GM23338 (cell line): ENCODE data around the gene DCP1B. TPM values are rescaled to one million over a fixed set of nuclear protein-coding genes. Genes with fewer than 3 reads are reported as not detected.

Experiments
- ATAC-seq: fragments of 200-7000 bp; cut with Tn5 transposase; 3 replicates; pipeline ENCODE4 v1.9.1; 2020
- DNase-seq: peaks from one replicate; pipeline ENCODE4 v3.0.0-alpha.2; 2015; ENCODE audit warnings: low spot score
- H2AFZ ChIP-seq: fragments of 200-600 bp; sonication (generic); 2 replicates; pipeline ENCODE4 v1.8.0; 2016; ENCODE audit warnings: antibody characterized with exemption, mild to moderate bottlenecking, moderate library complexity
- H3F3A ChIP-seq: fragments of 200-600 bp; sonication (generic); replicated peaks from 2 replicates; pipeline ENCODE4 v1.8.0; 2017; ENCODE audit warnings: antibody characterized with exemption, mixed run types, low read depth
- H3K27ac ChIP-seq: fragments of 200-600 bp; sonication (generic); 2 replicates; pipeline ENCODE4 v1.6.1; 2016; ENCODE audit warnings: low read depth
- H3K27me3 ChIP-seq: fragments of 200-600 bp; sonication (generic); 2 replicates; pipeline ENCODE4 v1.8.0; 2016; ENCODE audit warnings: mild to moderate bottlenecking, mixed run types, moderate library complexity; ENCODE audit not compliant: insufficient read depth
- H3K36me3 ChIP-seq: fragments of 200-600 bp; sonication (generic); 2 replicates; pipeline ENCODE4 v1.8.0; 2016; ENCODE audit warnings: mild to moderate bottlenecking; ENCODE audit not compliant: insufficient read depth
- H3K4me1 ChIP-seq: fragments of 200-600 bp; sonication (generic); 2 replicates; pipeline ENCODE4 v1.8.0; 2016; ENCODE audit warnings: mild to moderate bottlenecking, moderate library complexity; ENCODE audit not compliant: insufficient read depth
- H3K4me2 ChIP-seq: fragments of 200-600 bp; sonication (generic); 2 replicates; pipeline ENCODE4 v1.7.1; 2017; ENCODE audit warnings: mixed run types
- H3K4me3 ChIP-seq: fragments of 200-600 bp; sonication (generic); 2 replicates; pipeline ENCODE4 v1.6.1; 2016; ENCODE audit warnings: mixed run types
- H3K79me2 ChIP-seq: fragments of 200-600 bp; sonication (generic); replicated peaks from 2 replicates; pipeline ENCODE4 v1.8.0; 2017; ENCODE audit warnings: mild to moderate bottlenecking; ENCODE audit not compliant: insufficient read depth
- H3K9me2 ChIP-seq: fragments of 200-600 bp; sonication (generic); 2 replicates; pipeline ENCODE4 v1.8.0; 2017; ENCODE audit not compliant: insufficient read depth
- H4K20me1 ChIP-seq: fragments of 200-600 bp; sonication (generic); replicated peaks from 2 replicates; pipeline ENCODE4 v1.8.0; 2017; ENCODE audit warnings: mild to moderate bottlenecking; ENCODE audit not compliant: insufficient read depth
- H3K27ac Mint-ChIP-seq: 2 replicates; pipeline ENCODE4 v1.8.0; 2020; ENCODE audit warnings: inconsistent platforms, mild to moderate bottlenecking, moderate library complexity, mixed read lengths
- H3K27me3 Mint-ChIP-seq: 3 replicates; pipeline ENCODE4 v1.8.0; 2022; ENCODE audit warnings: low read depth, mild to moderate bottlenecking, moderate library complexity, mixed read lengths, inconsistent platforms; ENCODE audit not compliant: insufficient read depth, poor library complexity
- H3K36me3 Mint-ChIP-seq: 3 replicates; pipeline ENCODE4 v1.8.0; 2021; ENCODE audit warnings: low read depth, mild to moderate bottlenecking, inconsistent platforms, moderate library complexity, mixed read lengths
- H3K4me1 Mint-ChIP-seq: 3 replicates; pipeline ENCODE4 v1.8.0; 2020; ENCODE audit warnings: mild to moderate bottlenecking, inconsistent platforms, mixed read lengths
- H3K4me3 Mint-ChIP-seq: 3 replicates; pipeline ENCODE4 v1.8.0; 2021; ENCODE audit warnings: moderate library complexity, mild to moderate bottlenecking, inconsistent platforms, mixed read lengths
- H3K9me3 Mint-ChIP-seq: 3 replicates; pipeline ENCODE4 v1.8.0; 2020; ENCODE audit warnings: moderate library complexity, mild to moderate bottlenecking, inconsistent platforms, mixed read lengths
- CREB1 ChIP-seq: fragments of 250-450 bp; sonication (Bioruptor Pico); IDR thresholded peaks from 2 replicates; pipeline ENCODE4 v1.5.0; 2020; ENCODE audit warnings: low read depth, mild to moderate bottlenecking, moderate library complexity
- CTCF ChIP-seq, 2 experiments: fragments of 200-600 bp in 1 of 2; sonication (generic) in 1 of 2; conservative IDR thresholded peaks; 2 replicates each; pipeline versions ENCODE4 v1.5.1 to v1.6.1; 2016 to 2017; ENCODE audit warnings: antibody characterized with exemption in 2 of 2, low read depth in 2 of 2, mild to moderate bottlenecking in 2 of 2, moderate library complexity in 1 of 2
- ETS1 ChIP-seq: IDR thresholded peaks from 2 replicates; pipeline ENCODE4 v1.6.1; 2016; ENCODE audit warnings: antibody characterized with exemption
- EZH2 ChIP-seq: fragments of 200-600 bp; sonication (generic); IDR thresholded peaks from one replicate; pipeline ENCODE4 v1.8.0; 2017; ENCODE audit warnings: antibody characterized with exemption, mild to moderate bottlenecking, low read depth; ENCODE audit not compliant: unreplicated experiment
- EZH2phosphoT487 ChIP-seq: fragments of 200-600 bp; sonication (generic); IDR thresholded peaks from one replicate; pipeline ENCODE4 v1.8.1; 2018; ENCODE audit warnings: antibody characterized with exemption; ENCODE audit not compliant: unreplicated experiment
- JUNB ChIP-seq: IDR thresholded peaks from one replicate; pipeline ENCODE4 v1.6.1; 2016; ENCODE audit warnings: antibody characterized with exemption; ENCODE audit not compliant: unreplicated experiment
- NANOG ChIP-seq: IDR thresholded peaks from 2 replicates; pipeline ENCODE4 v1.6.1; 2016; ENCODE audit warnings: antibody characterized with exemption, borderline replicate concordance
- POLR2AphosphoS5 ChIP-seq: IDR thresholded peaks from 2 replicates; pipeline ENCODE4 v1.6.1; 2016; ENCODE audit warnings: antibody characterized with exemption, low read depth
- REST ChIP-seq: IDR thresholded peaks from one replicate; pipeline ENCODE4 v1.6.1; 2018; ENCODE audit warnings: antibody characterized with exemption; ENCODE audit not compliant: unreplicated experiment
- ZNF462 ChIP-seq: fragments of 250-450 bp; sonication (Bioruptor Pico); IDR thresholded peaks from 2 replicates; pipeline ENCODE4 v1.5.0; 2020; ENCODE audit warnings: mild to moderate bottlenecking, moderate library complexity
- polyA plus RNA-seq: library from polyadenylated mRNA; unstranded; fragments of >200 nt; fragmentation: Nextera tagmentation; extraction: Ambion mirVana; gene quantifications from 2 replicates; pipeline ENCODE4 v1.2.1, GENCODE V29; 2016
- total RNA-seq: library from RNA; depleted of rRNA; stranded (reverse); fragments of >200 nt; shearing (Covaris generic); gene quantifications from 2 replicates; pipeline ENCODE4 v1.2.3, GENCODE V29; 2014

The DCP1B gene
- total and polyA plus RNA-seq, 2 experiments from 2014 or later, result 24.4 to 29.8 TPM

GRCh38 chr12:1965916-1966315, 38.3 kb downstream of the DCP1B start:
- no peak overlapping the region for H3K4me2 ChIP-seq
- no peak overlapping the region for H3K4me3 ChIP-seq
- H3K27ac Mint-ChIP-seq, result no peak overlapping the region
- ATAC-seq (no peak), DNase-seq (no peak)
- H3K27me3 Mint-ChIP-seq, result no peaks in the 10 kb centered on the region
- H2AFZ ChIP-seq, result no peak overlapping the region
- H3K9me2 ChIP-seq, result no peaks in the 10 kb centered on the region
- no peaks in the 10 kb centered on the region for H3F3A ChIP-seq
- peaks cover 4% of the 10 kb centered on the region; the same call in 2 of the 3 replicates for H3K4me1 Mint-ChIP-seq
- H3K4me3 Mint-ChIP-seq, result no peak overlapping the region
- peaks cover 8% of the 10 kb centered on the region; the same call in 2 of the 3 replicates for H3K36me3 Mint-ChIP-seq
- H3K27me3 ChIP-seq, result no peaks in the 10 kb centered on the region
- no peaks in the 10 kb centered on the region for H3K79me2 ChIP-seq
- no peak for TF ChIP-seq JUNB
- no peak for TF ChIP-seq CTCF (conservative IDR thresholded peaks at IDR 0.05; ENCODE audit: low read depth in 2 of 2)
- TF ChIP-seq NANOG, result no peak
- no peak for TF ChIP-seq CREB1 (CRISPR knock-in tag)
- no peak for TF ChIP-seq EZH2phosphoT487
- TF ChIP-seq REST, result no peak
- TF ChIP-seq POLR2AphosphoS5, result no peak
- TF ChIP-seq ZNF462 (CRISPR knock-in tag), result no peak
- no peak for TF ChIP-seq ETS1
- no peak for TF ChIP-seq EZH2
- no peaks in the 10 kb centered on the region for H4K20me1 ChIP-seq
- no peak overlapping the region for H3K27ac ChIP-seq
- peaks cover 1% of the 10 kb centered on the region; the same call in 1 of the 2 replicates for H3K4me1 ChIP-seq
- no peaks in the 10 kb centered on the region for H3K9me3 Mint-ChIP-seq
- H3K36me3 ChIP-seq, result peaks cover 5% of the 10 kb centered on the region; the same call in 1 of the 2 replicates
